Cardiac fibroblast (primary cell): ENCODE results near the gene SSTR5.

Experiments
- DNase-seq, 2 donors: peaks; one replicate each; pipeline versions ENCODE4 v3.0.0 to v3.0.0-alpha.2; 2010; ENCODE audit warnings: low read depth in 2 of 2
- H3K4me3 ChIP-seq, 2 donors: replicated peaks in 1 of 2; 1 replicate in 1 of 2; 2 replicates in 1 of 2; pipeline ENCODE4 v1.5.1; 2011; ENCODE audit warnings: low read depth in 2 of 2, low read length in 2 of 2, mild to moderate bottlenecking in 2 of 2, moderate library complexity in 1 of 2
- CTCF ChIP-seq: IDR thresholded peaks from one replicate; pipeline ENCODE4 v1.5.1; 2011; ENCODE audit warnings: low read depth, mild to moderate bottlenecking, low read length, inconsistent platforms

The SSTR5 gene

GRCh38 chr16:1028524-1029258 lies 43.9 kb upstream of the SSTR5 start:
- TF ChIP-seq CTCF: no peak
- no peak overlapping the region for H3K4me3 ChIP-seq
- no peak for DNase-seq

GRCh38 chr16:1029259-1029545 lies 43.3 kb upstream of the SSTR5 start:
- TF ChIP-seq CTCF: no peak
- DNase-seq: no peak
- no peak overlapping the region for H3K4me3 ChIP-seq

GRCh38 chr16:1030473-1030901 lies 42.1 kb upstream of the SSTR5 start:
- no peak for TF ChIP-seq CTCF
- H3K4me3 ChIP-seq: no peak overlapping the region
- DNase-seq: no peak

- no peak overlapping the region for H3K4me3 ChIP-seq
- TF ChIP-seq CTCF: no peak
- DNase-seq: no peak
Observed at GRCh38 chr16:1031666-1032065, 40.9 kb upstream of the SSTR5 start.

- H3K4me3 ChIP-seq: no peak overlapping the region
- DNase-seq: no peak
- no peak for TF ChIP-seq CTCF
Observed at GRCh38 chr16:1032607-1033006, 39.9 kb upstream of the SSTR5 start.

GRCh38 chr16:1033128-1033679 lies 39.3 kb upstream of the SSTR5 start:
- TF ChIP-seq CTCF: no peak
- no peak for DNase-seq
- H3K4me3 ChIP-seq: no peak overlapping the region
